Stimulated activated CD4-positive, alpha-beta T cell treated with anti-CD3 and anti-CD28 coated beads, Interleukin-4, amount 100 ng/mL, for 48 hours (primary cell): ENCODE data around the gene WDR74.
"Not testable (repeated sequence)": the region's sequence is repeated elsewhere in the genome, so short reads cannot be mapped to it uniquely, and the experiment has no call there.

ENCODE experiments used
- DNase-seq, 2 donors: peaks; one replicate each; pipeline ENCODE4 v3.0.0-alpha.2; 2020; ENCODE audit warnings: low read depth in 2 of 2

Gene WDR74

DNA sequence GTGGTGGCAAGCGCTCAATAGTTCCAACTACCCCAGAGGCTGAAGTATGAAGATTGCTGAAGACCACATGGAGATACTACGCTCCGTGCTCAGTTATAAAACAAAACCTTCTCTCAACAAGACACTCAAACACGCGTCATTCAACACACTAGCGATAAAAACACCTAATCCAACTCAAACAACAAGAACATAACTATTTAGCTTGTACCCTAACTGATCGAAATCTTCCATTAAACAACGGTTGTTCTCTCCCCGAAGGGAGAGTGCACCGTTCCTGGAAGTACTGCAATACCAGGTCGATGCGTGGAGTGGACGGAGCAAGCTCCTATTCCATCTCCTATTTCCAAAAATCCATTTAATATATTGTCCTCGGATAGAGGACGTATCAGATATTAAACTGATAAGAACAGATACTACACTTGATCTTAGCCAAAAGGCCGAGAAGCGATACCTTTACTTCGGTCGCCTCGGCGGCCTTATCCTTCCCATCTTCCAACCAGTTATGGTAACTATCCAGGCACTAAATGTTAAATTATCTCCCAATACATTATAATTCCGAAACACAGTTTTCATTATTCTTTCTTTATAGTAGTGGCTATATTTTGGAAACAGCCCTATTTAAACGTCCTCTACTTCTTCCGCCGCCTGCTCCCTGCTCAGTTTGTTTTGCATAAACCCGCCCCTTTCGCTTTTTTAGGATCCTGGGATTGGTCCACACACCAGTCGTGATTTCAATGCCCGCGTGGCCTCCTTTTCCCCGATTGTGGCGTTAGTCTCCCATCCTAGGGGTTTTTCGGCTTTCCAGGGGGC lies 2.2 kb upstream of the WDR74 start:
- peak; percentile 60 to 79 for DNase-seq

DNA sequence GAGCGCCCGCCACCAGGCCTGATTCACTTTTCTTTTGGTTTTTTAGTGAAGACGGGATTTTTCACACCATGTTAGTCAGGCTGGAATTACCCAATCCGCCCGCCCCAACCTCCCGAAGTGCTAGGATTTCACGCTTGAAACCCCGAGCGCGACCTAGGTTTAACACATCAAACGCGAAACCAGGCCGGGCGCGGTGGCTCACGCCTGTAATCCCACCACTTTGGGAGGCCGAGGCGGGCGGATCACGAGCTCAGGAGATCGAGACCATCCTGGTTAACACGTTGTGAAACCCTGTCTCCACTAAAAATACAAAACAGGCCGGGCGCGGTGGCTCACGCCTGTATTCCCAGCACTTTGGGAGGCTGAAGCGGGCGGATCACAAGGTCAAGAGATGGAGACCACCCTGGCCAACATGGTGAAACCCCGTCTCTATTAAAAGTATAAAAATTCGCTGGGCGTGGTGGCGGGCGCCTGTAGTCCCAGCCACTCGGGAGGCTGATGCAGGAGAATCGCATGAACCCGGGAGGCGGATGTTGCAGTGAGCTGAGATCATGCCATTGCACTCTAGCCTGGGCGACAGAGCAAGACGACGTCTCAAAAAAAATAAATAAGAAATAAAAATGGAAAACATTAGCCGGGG lies 1.5 kb upstream of the WDR74 start:
- peak; percentile 78 to 85 for DNase-seq

DNA sequence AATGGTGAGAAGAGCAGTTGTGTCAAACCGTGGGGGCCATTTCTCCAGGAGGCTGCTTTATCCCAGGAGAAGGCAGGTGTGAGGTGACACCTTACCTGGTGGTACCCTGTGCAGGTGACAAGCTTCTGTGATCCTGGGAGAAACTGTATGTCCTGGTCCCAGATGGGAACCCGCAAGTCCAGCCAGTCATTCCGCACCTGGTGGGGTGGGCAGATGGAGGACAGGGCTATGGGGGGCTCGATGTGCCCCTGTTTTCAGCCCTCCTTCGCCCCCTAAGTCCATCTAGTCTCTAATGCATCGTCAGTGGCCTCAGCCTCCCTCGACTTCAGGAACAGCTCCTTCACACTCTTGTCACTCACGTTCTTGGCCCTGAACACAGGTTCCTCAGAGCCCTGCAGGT lies 4.1 kb downstream of the WDR74 start:
- no peak for DNase-seq

DNA sequence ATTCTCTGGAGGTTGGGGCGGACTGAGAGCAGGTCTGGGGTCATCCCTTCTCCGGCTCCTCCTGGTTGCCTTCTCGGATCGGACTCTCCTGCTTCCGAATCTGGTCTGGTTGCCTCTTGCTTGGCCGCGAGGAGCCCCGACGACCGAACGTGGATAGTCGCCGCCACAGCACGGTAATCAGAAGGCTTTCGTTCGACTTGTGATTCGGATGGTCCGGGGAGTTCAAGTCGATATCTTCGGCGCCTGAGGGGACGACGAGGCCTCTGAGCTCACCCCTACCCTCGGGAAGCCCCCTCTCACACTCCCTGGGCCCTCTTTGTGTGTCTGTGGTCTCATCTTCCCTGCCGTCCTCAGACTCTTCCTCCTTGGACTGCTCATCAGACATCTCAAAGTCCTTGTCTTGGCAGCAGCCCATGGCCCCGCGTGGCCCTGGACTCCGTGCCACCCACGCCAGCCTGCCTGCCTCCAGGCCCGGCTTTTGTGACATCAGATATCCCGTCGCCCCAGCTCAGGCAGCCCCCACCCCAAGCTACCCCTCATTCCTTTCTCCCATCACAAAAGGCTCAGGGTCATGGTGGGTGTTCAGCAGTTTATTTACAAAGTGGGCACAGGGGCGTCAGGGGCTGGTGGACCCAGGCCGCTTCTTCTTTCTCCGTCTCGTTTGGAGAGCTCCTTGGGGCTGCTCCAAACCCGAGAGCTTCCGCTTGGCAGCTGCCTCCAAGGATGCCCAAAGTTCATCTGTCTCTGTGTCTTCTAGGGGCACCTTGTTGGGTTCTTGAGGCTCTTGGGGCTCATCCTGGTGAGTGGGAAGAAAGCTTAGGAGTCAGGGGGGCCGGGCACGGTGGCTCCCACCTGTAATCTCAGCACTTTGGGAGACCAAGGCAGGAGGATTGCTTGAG lies 6.8 kb downstream of the WDR74 start, which contains the start of gene TEX54:
Gene TEX54 (minus strand): TSS at position 506 of the 899 bp plus-strand sequence.
- DNase-seq, result no peak

DNA sequence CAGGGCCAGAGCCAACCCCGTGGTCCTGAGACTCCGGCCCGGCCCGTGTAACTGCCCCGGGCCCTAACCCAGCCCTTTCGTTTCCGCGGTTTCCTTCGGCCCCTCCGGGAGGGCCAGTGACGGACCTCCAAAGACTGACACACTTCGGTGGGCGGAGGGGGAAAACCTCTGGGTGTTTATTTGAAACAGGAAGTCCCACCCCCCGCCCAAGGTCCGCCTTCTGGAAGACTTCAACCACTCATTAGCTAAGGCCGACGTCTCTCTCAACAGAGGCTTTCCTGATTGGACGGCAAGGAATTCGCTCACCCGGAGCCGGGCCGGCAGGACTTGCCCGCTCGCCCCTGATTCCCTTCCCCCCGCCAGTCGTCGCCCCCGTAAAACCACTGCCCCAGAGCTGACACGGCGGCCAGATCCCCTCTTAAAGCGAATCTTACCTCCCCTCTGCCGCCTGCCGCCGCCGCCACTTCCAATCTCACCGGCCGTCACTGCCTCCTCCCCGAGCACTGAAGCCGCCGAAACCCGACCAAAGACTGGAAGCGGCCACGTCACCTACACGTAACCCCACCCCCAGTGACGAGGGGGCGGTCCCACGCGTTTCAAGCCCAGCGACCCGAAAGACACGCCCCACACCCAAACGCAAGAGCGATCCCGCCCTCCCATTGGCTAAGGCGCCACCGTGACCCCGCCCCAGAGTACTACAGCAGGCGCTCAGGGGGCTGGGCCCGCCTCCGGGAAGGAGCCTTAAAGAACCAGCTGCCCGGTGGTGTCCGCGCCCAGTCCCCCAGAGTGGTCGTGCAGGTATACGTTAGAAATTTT lies 7.7 kb downstream of the WDR74 start, which contains the start of gene STX5:
Gene STX5 (minus strand): TSS at position 532 of the 816 bp plus-strand sequence. CDS start 808 bp downstream, outside the sequence.
- DNase-seq, result peak; percentile 99

DNA sequence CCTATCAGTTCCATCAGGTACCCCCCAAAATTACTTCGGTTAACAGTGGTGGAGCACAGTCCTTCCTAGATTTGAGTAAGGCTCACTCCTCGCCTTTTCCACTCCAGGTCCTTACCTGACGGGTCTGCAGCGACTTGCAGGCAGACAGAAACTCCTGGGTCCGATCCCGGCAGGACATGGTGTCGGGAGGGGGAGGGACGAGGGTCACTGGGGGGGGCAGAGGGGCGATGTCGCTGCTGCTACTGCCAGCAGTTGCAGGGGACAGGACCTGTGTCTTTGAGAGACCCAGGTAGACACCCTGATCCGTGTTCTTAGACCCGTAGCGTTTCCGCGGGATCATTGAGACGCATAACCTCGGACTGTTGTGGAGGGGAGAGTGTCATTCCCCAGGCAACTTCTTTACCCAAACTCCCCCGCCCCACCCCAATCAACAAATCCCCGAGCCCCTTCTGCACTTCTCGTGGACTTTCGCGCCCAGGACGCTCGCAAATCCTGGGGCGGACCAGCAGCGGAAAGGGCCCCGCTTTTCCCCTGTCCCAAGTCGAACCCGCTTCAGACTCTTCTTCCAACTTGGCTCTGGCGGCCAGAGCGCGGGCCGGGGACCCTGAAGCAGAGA lies 8.4 kb downstream of the WDR74 start:
- DNase-seq, result no peak

DNA sequence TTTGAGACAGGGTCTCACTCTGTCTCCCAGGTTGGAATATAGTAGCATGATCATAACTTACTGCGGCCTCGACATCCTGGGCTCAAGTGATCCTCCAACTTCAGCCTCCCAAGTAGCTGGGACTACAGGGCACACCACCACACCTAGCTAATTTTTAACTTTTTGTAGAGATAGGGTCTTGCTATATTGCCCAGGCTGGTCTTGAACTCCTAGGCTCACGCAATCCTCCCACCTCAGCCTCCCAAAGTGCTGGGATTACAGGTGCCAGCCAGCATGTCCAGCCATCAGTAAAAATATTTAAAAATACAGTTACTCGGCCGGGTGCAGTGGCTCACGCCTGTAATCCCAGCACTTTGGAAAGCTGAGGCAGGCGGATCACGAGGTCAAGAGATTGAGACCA lies 11.3 kb downstream of the WDR74 start:
- DNase-seq, result not testable (repeated sequence)

DNA sequence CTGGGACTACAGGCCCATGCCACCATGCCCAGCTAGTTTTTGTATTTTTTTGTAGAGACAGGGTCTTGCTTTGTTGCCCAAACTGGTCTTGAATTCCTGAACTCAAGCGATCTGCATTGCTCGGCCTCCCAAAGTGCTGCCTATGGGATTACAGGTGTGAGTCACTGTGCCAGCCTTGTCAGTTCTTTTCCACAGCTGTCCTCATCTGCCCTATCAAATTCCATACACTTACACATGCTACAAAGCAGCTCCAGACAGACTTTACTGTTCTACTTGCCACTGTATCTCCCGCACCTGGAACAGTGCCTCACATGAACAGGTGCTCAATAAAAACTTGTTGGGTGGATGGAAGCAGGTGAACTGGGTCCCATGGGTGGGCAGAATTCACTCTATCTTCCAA lies 15.7 kb downstream of the WDR74 start:
- no peak for DNase-seq

DNA sequence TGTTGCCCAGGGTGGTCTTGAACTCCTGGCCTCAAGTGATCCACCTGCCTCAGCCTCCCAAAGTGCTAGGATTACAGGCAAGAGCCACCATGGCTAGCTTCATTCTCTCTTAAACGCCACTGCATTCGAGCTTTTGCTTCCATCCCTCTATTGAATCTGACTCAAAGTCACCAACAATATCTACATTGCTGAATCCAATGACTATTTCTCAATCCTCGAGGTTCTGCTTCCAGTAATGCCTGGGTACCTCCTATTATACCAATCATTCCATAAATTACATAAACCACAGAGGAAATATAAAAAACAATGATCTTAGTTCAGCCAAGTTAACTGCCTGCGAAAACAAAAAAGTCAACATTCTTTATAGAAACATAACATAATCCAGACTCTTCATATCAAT lies 22.3 kb downstream of the WDR74 start:
- no peak for DNase-seq

DNA sequence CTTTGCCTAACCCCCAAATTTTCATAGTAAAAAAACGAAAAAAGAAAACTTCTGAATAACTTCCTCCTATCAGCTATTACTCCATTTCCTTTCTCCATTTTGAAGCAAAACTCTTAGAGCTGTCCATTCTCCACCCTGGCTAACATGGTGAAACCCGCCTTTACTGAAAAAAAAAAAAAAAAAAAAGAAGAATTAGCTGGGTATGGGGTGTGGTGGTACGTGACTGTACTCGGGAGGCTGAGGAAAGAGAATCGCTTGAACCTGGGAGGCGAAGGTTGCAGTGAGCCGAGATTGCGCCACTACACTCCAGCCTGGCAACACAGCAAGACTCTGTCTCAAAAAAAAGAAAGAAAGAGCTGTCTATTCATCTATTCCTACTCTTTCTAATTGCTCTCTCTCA lies 22.8 kb downstream of the WDR74 start:
- no peak for DNase-seq

DNA sequence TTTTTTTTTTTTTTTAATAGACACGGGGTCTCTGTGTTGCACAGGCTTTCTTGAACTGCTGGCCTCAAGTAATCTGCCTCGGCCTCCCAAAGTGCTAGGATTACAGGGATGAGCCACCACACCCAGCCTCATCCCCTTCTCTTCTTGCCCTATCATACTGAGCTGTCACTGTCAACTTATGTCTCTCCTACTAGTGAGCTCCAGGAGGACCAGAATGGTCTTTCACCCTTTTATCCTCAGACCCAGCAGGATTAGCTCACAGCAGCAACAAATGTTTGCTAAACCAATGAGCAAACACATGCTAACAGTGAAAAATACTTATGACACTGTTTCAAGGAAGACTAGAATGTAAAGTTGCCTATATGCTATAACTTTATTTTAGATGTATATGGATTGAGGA lies 27.7 kb downstream of the WDR74 start:
- DNase-seq, result no peak

DNA sequence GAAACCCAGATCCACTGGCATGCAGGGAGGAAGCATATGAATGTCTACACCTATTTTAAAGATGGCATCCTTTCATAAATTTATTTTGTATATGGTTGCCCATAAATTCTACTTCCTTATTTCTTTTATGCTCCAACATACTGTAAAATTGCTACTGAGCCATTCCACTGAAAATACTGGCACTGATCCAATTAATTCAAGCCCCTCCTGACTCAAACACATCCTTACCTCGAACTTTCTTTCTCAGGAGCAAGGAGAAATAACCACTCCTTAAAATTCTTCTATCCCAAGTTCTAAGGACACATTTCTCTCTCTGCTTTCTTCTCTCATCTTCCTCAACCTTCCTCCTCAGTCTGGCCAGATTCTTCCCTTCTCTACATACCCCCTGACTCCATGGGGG lies 28.6 kb downstream of the WDR74 start:
- no peak for DNase-seq

DNA sequence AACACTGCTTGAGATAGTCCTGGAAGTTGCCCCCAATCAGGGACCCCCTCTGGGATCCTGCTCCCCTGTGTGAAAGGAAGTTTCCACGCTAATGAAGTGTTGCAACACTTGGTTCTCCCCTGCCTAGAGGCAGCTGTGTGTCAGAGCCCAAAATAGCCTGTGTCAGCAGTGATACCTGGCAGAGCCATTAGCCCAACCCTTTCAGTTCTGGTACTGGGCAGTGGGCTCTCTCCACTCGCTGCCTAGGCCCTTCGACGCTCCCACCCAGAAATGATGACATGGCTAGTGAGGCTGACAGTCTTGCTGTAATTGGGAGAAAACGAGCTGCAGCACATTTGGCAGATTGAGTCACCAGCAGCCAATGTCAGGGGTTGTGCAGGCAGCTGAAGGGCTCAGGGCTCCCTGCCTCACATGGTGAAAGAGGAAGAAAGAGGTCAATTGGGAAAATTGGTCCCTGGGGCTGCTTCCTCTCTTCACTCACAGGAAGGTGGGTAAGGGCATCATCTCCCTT lies 32.7 kb downstream of the WDR74 start:
- no peak for DNase-seq

DNA sequence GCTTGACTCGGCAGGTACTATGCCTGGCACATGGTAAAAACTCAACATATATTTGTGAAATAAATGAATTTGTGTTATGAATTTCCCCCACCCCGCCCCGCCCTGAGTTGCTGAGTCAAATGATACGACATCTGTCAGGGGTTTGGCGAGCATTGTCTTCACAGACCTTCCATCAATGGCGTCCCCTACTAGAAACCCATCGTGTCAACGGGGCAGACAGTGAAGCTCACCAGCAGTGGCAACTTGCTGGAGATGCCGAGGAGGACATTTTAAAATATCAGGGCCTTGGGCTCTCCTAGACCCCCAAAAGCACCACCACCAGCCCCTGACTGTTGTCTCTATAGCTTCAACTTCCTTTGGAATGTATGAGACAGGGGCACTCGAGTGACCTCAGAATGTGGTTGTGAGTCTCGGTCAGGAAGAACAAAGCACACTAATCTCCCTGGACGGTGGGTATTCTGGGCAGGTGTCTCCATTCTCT lies 33.4 kb downstream of the WDR74 start:
- no peak for DNase-seq

DNA sequence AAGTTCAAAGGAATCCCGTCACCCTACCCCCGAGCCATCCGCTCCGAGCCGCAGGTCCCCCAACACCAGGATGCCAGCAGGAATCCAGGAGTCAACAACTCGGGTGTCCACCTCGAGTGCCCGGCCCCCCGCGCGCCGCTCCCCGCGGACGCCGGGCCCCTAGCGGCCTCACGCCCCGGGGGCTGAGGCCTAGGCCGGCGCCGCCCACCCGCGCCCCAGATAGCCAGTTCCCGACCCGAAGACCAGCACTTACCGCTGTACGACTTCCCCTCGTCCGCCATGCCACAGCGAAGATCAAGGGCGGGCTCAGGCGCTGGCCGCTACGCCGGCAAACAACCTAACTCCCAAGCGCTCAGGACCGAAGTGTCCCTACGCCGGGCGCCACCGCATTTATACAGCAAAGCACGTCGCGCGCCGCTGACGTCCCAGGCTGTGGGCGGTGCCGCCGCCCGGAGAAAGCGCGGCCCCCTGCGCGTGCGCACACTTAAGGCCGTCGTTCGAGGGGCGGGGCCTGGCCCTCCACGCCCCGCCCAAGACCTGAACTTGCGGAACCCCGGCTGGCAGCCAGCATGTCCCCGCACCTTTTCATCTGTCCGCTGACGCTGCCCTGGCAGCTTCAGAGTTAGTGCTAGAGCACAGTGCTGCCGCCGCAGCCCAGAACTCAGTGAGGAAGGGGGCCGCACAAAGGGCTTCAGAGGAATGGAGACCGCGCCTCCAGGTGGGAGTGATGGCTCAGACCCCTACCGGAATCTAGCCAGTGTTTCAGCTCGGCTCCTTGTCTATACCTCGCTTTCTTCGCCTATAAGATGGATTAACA lies 34.1 kb downstream of the WDR74 start, which contains the start of gene NXF1:
Gene NXF1 (minus strand): TSS at position 365 of the 817 bp plus-strand sequence. CDS start 84 bp downstream, at position 281.
- peak; percentile 92 to 95 for DNase-seq

DNA sequence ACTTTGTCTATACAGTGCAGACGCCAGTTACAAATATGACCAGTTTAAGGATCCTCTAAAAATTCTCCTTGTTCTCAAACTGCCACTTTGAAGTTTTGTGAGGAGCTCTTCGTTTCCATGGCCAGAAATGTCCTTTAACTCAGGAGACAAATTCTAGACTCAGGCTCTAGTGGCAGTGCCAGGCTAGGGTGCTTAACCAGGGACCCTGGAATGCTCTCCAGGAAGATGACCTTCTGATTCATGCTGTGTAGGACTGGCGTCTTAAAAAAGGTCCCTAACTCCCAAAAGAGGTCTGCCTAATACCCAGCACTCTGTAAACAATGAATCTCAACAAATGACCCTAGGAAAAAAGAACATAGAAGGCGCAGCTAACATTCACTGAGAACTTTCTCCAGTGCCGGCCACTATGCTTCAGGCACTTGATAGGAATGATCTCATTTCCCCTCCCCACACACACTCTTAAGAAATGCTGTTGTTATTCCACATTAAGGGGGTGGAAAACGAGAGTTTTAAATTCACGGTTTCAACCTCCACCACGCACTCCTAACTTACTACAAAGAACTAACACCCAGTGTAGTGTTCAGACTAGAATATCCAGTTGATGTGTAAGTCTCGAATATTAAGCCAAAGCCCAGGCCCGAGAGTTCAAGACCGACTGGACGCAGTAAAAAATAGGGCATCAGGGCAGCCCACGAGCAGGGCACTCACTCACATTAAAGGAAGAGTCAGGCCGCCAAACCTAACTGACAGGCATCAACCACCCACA lies 34.9 kb downstream of the WDR74 start:
- DNase-seq, result no peak

DNA sequence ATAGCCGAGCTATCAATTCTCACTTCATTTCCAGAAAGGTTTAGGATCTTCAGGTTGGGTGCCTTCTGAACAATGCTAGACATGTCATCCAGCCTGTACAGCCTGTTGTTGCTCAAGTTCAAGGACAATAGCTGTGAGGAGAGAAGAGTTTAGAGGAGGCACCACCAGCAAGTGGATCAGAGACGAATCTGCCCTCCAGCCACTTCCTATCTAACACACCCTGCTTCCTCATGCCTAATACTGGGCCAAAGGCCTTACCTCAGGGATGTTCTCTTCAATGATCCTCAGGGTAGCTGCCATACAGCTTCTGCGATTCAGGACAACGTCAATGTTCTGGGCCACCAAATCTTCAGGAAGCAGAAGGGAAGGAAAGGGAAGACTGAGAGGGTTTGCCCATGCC lies 38.3 kb downstream of the WDR74 start:
- DNase-seq, result no peak

DNA sequence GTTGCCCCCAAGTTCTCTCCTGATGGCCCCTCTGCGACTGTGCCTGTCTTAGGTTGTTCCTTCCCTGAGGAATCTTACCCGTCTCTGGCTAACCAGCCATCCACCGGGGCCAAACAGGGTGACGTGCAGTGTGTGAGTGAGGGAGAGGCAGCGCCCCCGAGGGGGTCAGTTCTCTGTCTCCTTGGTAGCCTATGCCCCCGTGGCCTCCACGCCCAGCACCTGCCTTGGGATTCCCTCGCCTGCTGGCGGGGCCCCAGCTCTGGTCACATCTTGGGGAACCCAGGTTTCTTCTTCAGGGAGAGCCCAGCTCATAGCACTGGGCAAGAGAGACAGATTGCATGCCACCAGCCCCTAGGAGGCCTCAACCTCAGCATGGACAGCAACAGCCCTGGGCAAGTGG lies 39.9 kb downstream of the WDR74 start:
- no peak for DNase-seq

DNA sequence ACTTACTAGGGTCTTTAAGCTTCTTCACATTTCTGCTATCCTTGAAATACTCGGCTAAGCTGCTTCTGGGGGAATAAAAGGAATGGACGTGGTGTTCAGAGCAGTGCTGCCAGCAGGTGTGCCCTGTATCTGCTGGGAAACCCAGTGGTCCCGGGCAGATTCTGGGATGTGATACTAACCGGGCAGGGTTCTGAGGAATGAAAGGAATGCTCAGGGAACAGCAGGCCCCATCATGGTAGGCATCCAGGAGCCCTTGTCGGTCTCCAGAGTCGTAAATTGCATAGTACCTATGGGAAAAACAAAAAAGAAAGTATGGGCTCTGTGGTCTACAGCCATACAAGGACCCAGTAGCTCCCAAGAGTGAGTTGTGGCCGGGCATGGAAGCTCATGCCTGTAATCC lies 43.1 kb downstream of the WDR74 start:
- no peak for DNase-seq
